Endometrial microvascular endothelial cells (primary cell): Measurements from ENCODE around the gene ANKS6. TPM values are rescaled to one million over a fixed set of nuclear protein-coding genes. Genes with fewer than 3 reads are reported as not detected.
"Not testable (repeated sequence)": the region's sequence is repeated elsewhere in the genome, so short reads cannot be mapped to it uniquely, and the experiment has no call there.

ENCODE experiments used
- in situ Hi-C: cut with HindIII; loops from 2 replicates; pipeline ENCODE4 v1.10.0; 2017; ENCODE audit warnings: low sequenced_read_pairs, low pct_unique_long_range_greater_than_20kb; ENCODE audit errors: inconsistent ontology term
- total RNA-seq: library from RNA; depleted of rRNA; stranded (reverse); fragments of >200 nt; gene quantifications from one replicate; pipeline ENCODE4 v1.2.3, GENCODE V29; 2015; ENCODE audit errors: inconsistent ontology term

The ANKS6 gene
- total RNA-seq, 1 donor from 2014 or later: 18.1 TPM

DNA sequence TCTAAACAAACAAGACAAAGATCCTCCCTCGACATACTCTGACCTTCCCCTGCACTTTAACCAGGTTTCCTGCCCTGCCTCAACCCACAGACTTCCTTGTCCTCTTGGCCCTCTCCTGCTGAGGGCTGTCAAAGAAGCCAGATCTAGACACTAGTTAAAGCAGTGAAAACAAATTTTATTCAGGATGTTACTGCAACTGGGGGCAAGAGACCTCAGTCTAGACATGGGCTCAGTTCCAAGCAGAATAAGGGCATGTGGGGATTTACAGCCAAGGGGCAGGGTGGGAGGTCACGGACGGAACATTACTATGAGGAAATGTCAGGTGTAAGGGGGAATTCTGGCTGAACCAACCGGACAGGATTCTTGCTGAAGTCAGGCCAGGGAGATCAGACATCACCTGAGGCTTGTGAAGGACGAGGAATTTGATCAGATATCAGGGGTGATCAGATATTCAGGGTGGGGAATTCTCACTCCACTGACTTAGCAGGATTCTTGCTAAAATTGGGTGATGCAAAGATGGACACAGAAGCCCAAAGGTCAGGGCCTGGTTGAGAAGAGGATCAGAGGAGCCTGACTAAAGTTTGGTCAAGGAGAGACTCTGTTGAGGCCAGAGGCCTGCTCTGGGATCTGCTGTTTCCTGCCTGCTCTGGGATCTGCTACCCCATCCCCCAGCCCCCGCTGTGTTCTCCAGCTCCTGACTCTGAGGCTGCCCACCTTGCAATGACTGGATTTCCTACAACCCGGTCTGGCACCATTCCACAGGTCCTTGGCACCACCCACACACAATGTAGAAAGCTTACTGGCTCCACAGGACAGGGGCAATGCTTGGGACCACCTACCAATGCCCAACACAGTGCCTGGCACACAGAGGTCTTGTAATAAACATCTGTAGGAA is 109.1 kb downstream of the ANKS6 start:
- in situ Hi-C loops: no loop called here

DNA sequence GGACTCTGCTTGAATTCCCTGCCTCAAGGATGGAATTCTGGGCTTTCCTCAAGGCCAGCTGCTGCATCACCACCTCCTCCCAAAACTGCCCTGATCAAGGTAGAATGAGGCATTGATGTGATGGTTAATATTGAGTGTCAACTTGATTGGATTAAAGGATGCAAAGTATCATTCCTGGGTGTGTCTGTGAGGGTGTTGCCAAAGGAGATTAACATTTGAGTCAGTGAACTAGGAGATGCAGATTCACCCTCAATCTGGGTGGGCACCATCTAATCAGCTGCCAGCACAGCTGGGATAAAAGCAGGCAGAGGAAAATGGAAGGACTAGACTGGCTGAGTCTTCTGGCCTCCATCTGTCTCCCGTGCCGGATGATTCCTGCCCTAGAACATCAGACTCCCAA is 111.5 kb downstream of the ANKS6 start:
- in situ Hi-C loops: not testable (repeated sequence)

Other genes starting within 250 kb of the ANKS6 start
- 17.3 TPM for gene GABBR2, start 87.6 kb downstream of the ANKS6 start, total RNA-seq
- gene GALNT12, start 11.1 kb upstream of the ANKS6 start, total RNA-seq: 12.8 TPM
- gene COL15A1, start 147.4 kb upstream of the ANKS6 start, total RNA-seq: 0.28 TPM